HEK293 (cell line): ENCODE measurements around the gene CAV1.

Source experiments
- CTCF ChIA-PET: fragments of 350-600 bp; formaldehyde crosslinking; extraction: SDS; loops from one replicate; lab custom pipeline; 2021; ENCODE audit warnings: antibody characterized with exemption; lab: Yijun Ruan, JAX
- POLR2A ChIA-PET: fragments of 300-600 bp; formaldehyde crosslinking; extraction: SDS; loops from one replicate; lab custom pipeline; 2020; ENCODE audit warnings: antibody characterized with exemption, inconsistent platforms; lab: Yijun Ruan, JAX
- H3K27ac ChIP-seq: fragments of 200-500 bp; sonication (Bioruptor generic); 2 replicates; pipeline ENCODE4 v1.5.1; 2014; ENCODE audit warnings: low read depth, low read length, control low read depth, inconsistent platforms; ENCODE audit errors: extremely low read depth
- H3K36me3 ChIP-seq, 2 experiments: fragments of 200-500 bp in 1 of 2; sonication (Bioruptor generic) in 1 of 2; 1 replicate in 1 of 2; 2 replicates in 1 of 2; pipeline ENCODE4 v1.5.1; 2014 to 2017; ENCODE audit warnings: inconsistent platforms in 2 of 2, low read length in 2 of 2; ENCODE audit not compliant: control insufficient read depth in 2 of 2, insufficient read depth in 1 of 2
- H3K4me1 ChIP-seq: fragments of 200-500 bp; sonication (Bioruptor generic); 2 replicates; pipeline ENCODE4 v1.5.1; 2014; ENCODE audit warnings: mild to moderate bottlenecking, low read length, inconsistent platforms; ENCODE audit not compliant: control insufficient read depth, insufficient read depth
- H3K4me3 ChIP-seq: 2 replicates; pipeline ENCODE4 v1.5.1; 2011; ENCODE audit warnings: low read depth, mild to moderate bottlenecking, control low read depth, low read length, moderate library complexity
- H3K9me3 ChIP-seq: fragments of 200-500 bp; sonication (Bioruptor generic); 2 replicates; pipeline ENCODE4 v1.5.1; 2014; ENCODE audit warnings: low read depth, low read length, inconsistent platforms; ENCODE audit not compliant: control insufficient read depth, insufficient read depth
- BCL11A ChIP-seq: fragments of 450-650 bp; formaldehyde crosslinking; IDR thresholded peaks from 2 replicates; pipeline ENCODE4 v1.5.1; 2016; ENCODE audit warnings: low read depth, missing biosample characterization, missing genetic modification characterization
- BCL6B ChIP-seq: fragments of 450-650 bp; formaldehyde crosslinking; IDR thresholded peaks from 2 replicates; pipeline ENCODE4 v1.5.1; 2017; ENCODE audit warnings: missing biosample characterization, missing genetic modification characterization
- FEZF1 ChIP-seq: fragments of 450-650 bp; formaldehyde crosslinking; IDR thresholded peaks from 2 replicates; pipeline ENCODE4 v1.5.1; 2016; ENCODE audit warnings: missing biosample characterization, missing genetic modification characterization
- HIC1 ChIP-seq: fragments of 450-650 bp; formaldehyde crosslinking; IDR thresholded peaks from 2 replicates; pipeline ENCODE4 v1.5.1; 2016; ENCODE audit warnings: missing biosample characterization, missing genetic modification characterization
- INSM2 ChIP-seq: fragments of 450-650 bp; formaldehyde crosslinking; IDR thresholded peaks from 2 replicates; pipeline ENCODE4 v1.5.1; 2016; ENCODE audit warnings: missing biosample characterization, missing genetic modification characterization
- MZF1 ChIP-seq: fragments of 450-650 bp; formaldehyde crosslinking; IDR thresholded peaks from 2 replicates; pipeline ENCODE4 v1.5.1; 2017; ENCODE audit warnings: missing biosample characterization, missing genetic modification characterization, borderline replicate concordance
- PBX3 ChIP-seq: sonication (generic); formaldehyde crosslinking; IDR thresholded peaks from 2 replicates; pipeline ENCODE4 v1.8.1; 2022; ENCODE audit warnings: mild to moderate bottlenecking, moderate library complexity, missing genetic modification reagents
- PRDM2 ChIP-seq: fragments of 450-650 bp; formaldehyde crosslinking; IDR thresholded peaks from 2 replicates; pipeline ENCODE4 v1.5.1; 2016; ENCODE audit warnings: missing biosample characterization, missing genetic modification characterization, borderline replicate concordance
- RBAK ChIP-seq: fragments of 450-650 bp; formaldehyde crosslinking; IDR thresholded peaks from 2 replicates; pipeline ENCODE4 v1.5.1; 2016; ENCODE audit warnings: missing biosample characterization, missing genetic modification characterization
- ZFHX2 ChIP-seq: fragments of 450-650 bp; formaldehyde crosslinking; conservative IDR thresholded peaks from 2 replicates; pipeline ENCODE4 v1.5.1; 2016; ENCODE audit warnings: missing biosample characterization, missing genetic modification characterization
- ZFP69B ChIP-seq: fragments of 450-650 bp; formaldehyde crosslinking; IDR thresholded peaks from 2 replicates; pipeline ENCODE4 v1.5.1; 2016; ENCODE audit warnings: missing biosample characterization, missing genetic modification characterization
- ZNF112 ChIP-seq: fragments of 450-650 bp; formaldehyde crosslinking; IDR thresholded peaks from 2 replicates; pipeline ENCODE4 v1.5.0; 2017; ENCODE audit warnings: missing biosample characterization, missing genetic modification characterization
- ZNF140 ChIP-seq: fragments of 450-650 bp; formaldehyde crosslinking; IDR thresholded peaks from 2 replicates; pipeline ENCODE4 v1.5.1; 2016; ENCODE audit warnings: missing biosample characterization, missing genetic modification characterization
- ZNF2 ChIP-seq: fragments of 450-650 bp; formaldehyde crosslinking; IDR thresholded peaks from 2 replicates; pipeline ENCODE4 v1.5.1; 2016; ENCODE audit warnings: missing biosample characterization, missing genetic modification characterization
- ZNF302 ChIP-seq: fragments of 450-650 bp; formaldehyde crosslinking; IDR thresholded peaks from 2 replicates; pipeline ENCODE4 v1.5.1; 2016; ENCODE audit warnings: missing biosample characterization, missing genetic modification characterization, low read depth
- ZNF311 ChIP-seq: fragments of 450-650 bp; formaldehyde crosslinking; IDR thresholded peaks from 2 replicates; pipeline ENCODE4 v1.5.1; 2017; ENCODE audit warnings: missing biosample characterization, missing genetic modification characterization, borderline replicate concordance
- ZNF521 ChIP-seq: fragments of 450-650 bp; formaldehyde crosslinking; IDR thresholded peaks from 2 replicates; pipeline ENCODE4 v1.5.1; 2017; ENCODE audit warnings: missing biosample characterization, mild to moderate bottlenecking, missing genetic modification characterization
- ZNF549 ChIP-seq: fragments of 450-650 bp; IDR thresholded peaks from 2 replicates; pipeline ENCODE4 v1.5.1; 2018; ENCODE audit warnings: missing biosample characterization, missing genetic modification characterization, mild to moderate bottlenecking, inconsistent platforms, moderate library complexity
- ZNF639 ChIP-seq: fragments of 450-650 bp; formaldehyde crosslinking; IDR thresholded peaks from 2 replicates; pipeline ENCODE4 v1.5.1; 2016; ENCODE audit warnings: missing biosample characterization, missing genetic modification characterization
- ZSCAN30 ChIP-seq: fragments of 450-650 bp; IDR thresholded peaks from 2 replicates; pipeline ENCODE4 v1.5.1; 2018; ENCODE audit warnings: missing biosample characterization, mild to moderate bottlenecking, missing genetic modification characterization, moderate library complexity

Gene CAV1

GRCh38 chr7:116554436-116554835 is 29.6 kb downstream of the CAV1 start (continued):
- TF ChIP-seq FEZF1 (no peak), ZNF302 (tag by site-specific recombination) (no peak)
- TF ChIP-seq, all 188 proteins: peak for 8

GRCh38 chr7:116554911-116555310 is 30.1 kb downstream of the CAV1 start:
- Histone ChIP-seq H3K4me3 (no peak overlapping the region), H3K9me3 (no peaks in the 10 kb centered on the region), H3K27ac (no peak overlapping the region), H3K4me1 (peaks cover under 1% of the 10 kb centered on the region), H3K36me3 (no peaks in the 10 kb centered on the region)
- CTCF ChIA-PET: interaction anchor here (0.6 to 1.5 kb wide), 2 partner anchors 26 to 34 kb away, joined by 3 read pairs; no protein-coding TSS in a partner anchor
- POLR2A ChIA-PET: no interaction called here
- TF ChIP-seq ZNF112: no peak
- TF ChIP-seq ZNF521 (tag by site-specific recombination): no peak
- TF ChIP-seq BCL11A (tag by site-specific recombination): no peak
- TF ChIP-seq BCL6B: no peak
- TF ChIP-seq ZFP69B: no peak
- TF ChIP-seq ZSCAN30 (tag by site-specific recombination): no peak
- TF ChIP-seq ZNF311: no peak
- TF ChIP-seq MZF1 (tag by site-specific recombination): no peak
- TF ChIP-seq HIC1: no peak
- no peak for TF ChIP-seq ZNF2 (tag by site-specific recombination)
- no peak for TF ChIP-seq ZNF549 (tag by site-specific recombination)
- no peak for TF ChIP-seq ZNF140 (tag by site-specific recombination)
- TF ChIP-seq ZNF639 (tag by site-specific recombination): no peak
- no peak for TF ChIP-seq RBAK
- no peak for TF ChIP-seq PBX3 (CRISPR knock-in tag)
- TF ChIP-seq ZFHX2 (tag by site-specific recombination): no peak
- no peak for TF ChIP-seq PRDM2 (tag by site-specific recombination)
- TF ChIP-seq INSM2 (tag by site-specific recombination): no peak
